ENCODE measurements around the gene MOV10.

MOV10 gene

DNA sequence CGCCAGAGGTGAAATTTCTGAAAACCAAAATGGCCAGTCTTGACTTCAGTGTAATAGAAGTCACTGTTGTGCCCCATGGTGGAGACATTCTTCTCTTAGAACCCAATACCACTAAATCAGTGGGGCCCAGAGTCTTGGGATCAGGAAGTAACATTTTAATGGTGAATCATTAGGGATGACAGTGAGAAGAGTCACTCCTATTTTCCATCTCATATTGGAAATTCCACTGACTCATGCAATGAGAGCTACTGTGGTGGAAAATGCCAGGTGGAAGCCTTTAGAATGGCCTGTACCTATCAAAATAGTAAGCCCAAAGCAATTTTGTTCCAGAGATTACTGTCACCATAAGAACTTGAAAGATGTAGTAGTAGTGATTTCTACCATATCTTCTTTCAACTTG is 61.3 kb downstream of the MOV10 start:
- Histone ChIP-seq H3K36me3 (ENCODE audit: insufficient read depth, low read length) (no peaks in the 10 kb centered on the region), H3K9ac (ENCODE audit: low read depth, low read length) (no peak overlapping the region), H3K4me1 (ENCODE audit: insufficient read depth, low read length) (no peaks in the 10 kb centered on the region; the same call in 1 of the 2 replicates), H3K9me3 (ENCODE audit: control insufficient read depth, insufficient read depth, low read length) (no peaks in the 10 kb centered on the region)

DNA sequence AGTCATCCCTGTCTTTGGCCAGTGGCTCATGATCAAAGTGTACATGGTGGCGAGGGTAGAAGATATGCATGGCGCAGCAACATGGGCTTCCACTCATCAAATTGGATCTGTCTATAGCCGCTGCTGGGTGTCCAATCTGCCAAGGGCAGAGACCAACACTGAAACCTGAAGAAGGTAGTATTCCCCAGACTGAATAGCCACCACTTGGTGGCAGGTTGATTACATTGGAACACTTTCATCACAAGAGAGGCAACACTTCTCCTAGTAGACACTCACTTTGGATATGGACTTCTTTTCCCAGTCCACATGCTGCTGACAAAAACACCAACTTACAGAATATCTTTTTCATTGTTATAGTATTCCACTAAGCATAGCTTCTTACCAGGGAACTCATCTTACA is 63.1 kb downstream of the MOV10 start:
- Histone ChIP-seq H3K36me3 (ENCODE audit: insufficient read depth, low read length) (no peaks in the 10 kb centered on the region), H3K4me1 (ENCODE audit: insufficient read depth, low read length) (no peaks in the 10 kb centered on the region; the same call in 1 of the 2 replicates), H3K9ac (ENCODE audit: low read depth, low read length) (no peak overlapping the region), H3K9me3 (ENCODE audit: control insufficient read depth, insufficient read depth, low read length) (no peaks in the 10 kb centered on the region)

DNA sequence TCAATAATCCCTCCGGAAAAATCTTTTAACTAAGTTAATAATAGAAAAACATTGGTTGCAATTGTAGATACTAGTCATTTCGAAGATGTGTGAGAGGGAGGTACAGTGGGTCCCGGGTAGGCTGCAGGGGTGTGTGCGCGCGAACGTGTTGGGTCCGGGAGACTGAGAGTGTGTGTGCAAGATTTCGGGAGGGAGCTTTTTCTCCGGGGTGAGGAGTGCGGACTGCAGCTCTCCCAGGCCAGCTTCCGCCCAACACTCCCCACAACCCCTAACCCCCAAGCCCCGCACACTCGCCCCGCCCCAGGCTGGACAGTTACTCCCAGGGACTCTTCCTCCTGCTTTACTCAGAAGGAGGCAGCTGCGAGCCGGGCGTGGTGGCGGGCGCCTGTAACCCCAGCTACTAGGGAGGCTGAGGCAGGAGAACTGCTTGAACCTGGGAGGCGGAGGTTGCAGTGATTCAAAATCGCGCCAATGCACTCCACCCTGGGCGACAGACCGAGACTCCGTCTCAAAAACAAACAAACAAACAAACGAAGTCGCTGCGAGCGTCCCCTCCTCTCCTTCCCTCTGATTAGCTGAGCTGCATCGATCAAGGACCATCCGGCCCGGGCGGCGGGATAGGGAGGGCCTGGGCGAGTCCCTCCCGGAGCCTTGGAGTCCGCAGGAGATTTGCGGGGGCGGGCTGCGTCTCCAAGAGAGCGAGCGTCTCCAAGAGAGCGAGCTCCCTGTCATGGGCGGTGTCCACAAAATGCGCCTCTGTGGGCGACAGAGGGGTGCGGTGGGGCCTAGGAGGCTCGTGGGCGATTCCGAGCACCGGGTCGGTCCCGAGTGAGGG is 68.9 kb downstream of the MOV10 start:
- Histone ChIP-seq H3K9me3 (ENCODE audit: control insufficient read depth, insufficient read depth, low read length) (no peaks in the 10 kb centered on the region), H3K4me1 (ENCODE audit: insufficient read depth, low read length) (no peaks in the 10 kb centered on the region), H3K36me3 (ENCODE audit: insufficient read depth, low read length) (no peaks in the 10 kb centered on the region), H3K9ac (ENCODE audit: low read depth, low read length) (peak overlapping the region; percentile 30; the same call in 1 of the 2 replicates)

DNA sequence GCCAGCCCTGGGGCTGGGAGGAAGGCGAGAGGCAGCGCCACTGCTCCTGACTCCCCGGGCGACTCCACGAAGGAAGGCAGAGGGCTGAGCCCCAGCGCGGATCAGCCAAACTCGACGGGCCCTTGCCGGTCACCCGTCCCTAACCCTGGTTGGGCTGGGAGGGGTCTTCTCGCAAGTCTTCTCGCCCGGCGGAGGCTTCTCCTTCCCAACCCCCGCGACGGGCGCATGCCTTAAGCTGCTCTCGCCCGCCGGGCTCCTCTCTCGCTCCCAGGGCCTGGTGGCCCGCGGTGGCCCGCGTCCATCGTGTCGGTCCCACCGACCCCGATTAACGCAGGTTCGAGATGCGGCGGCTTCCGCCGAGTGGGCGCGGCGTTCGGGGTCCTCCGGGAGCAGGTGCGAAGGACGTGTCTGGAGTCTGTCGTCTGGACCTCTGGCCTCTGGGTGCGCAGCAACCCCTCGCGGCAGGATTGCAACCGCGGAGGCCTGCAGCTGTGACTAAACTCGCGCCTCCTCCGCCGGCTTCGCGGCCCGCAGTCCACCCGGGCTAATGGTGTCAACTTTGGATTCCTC is 69.6 kb downstream of the MOV10 start:
- Histone ChIP-seq H3K4me1 (ENCODE audit: insufficient read depth, low read length) (no peaks in the 10 kb centered on the region), H3K36me3 (ENCODE audit: insufficient read depth, low read length) (no peaks in the 10 kb centered on the region), H3K9me3 (ENCODE audit: control insufficient read depth, insufficient read depth, low read length) (no peaks in the 10 kb centered on the region), H3K9ac (ENCODE audit: low read depth, low read length) (peak overlapping the region; percentile 30; the same call in 1 of the 2 replicates)

DNA sequence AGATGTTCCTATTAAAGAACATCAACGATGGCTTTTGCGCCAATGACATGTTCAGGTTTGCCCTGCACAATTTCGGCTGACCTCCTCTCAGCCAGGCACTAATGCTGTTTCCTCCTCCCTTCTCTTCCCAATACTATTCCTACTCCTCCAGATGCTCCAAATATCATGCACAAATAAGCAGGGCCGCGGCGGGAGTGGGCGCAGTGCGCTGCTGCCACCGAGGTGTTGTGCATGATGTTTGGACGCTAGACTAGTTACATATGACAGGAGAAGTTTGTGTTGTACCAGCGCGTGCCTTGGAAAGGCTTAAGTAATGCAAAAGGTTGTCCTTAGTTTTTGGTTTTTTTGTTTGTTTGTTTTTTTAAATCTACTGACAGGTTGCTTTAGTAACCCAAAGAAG is 73.9 kb downstream of the MOV10 start:
- H3K36me3 ChIP-seq (ENCODE audit: insufficient read depth, low read length), result no peaks in the 10 kb centered on the region
- H3K9ac ChIP-seq (ENCODE audit: low read depth, low read length), result no peak overlapping the region
- H3K9me3 ChIP-seq (ENCODE audit: control insufficient read depth, insufficient read depth, low read length), result no peaks in the 10 kb centered on the region
- H3K4me1 ChIP-seq (ENCODE audit: insufficient read depth, low read length), result no peaks in the 10 kb centered on the region
